Mucosa of gallbladder (tissue), 1 donor: Measurements from ENCODE around the gene ARHGAP24. TPM values are rescaled to one million over a fixed set of nuclear protein-coding genes. Genes with fewer than 3 reads are reported as not detected.
"Not testable (repeated sequence)": the region's sequence is repeated elsewhere in the genome, so short reads cannot be mapped to it uniquely, and the experiment has no call there.

Experiments used
- DNase-seq: peaks from one replicate; pipeline ENCODE4 v3.0.0-alpha.2; 2020; ENCODE audit warnings: low spot score
- total RNA-seq: library from RNA; stranded (reverse); gene quantifications from one replicate; pipeline ENCODE4 v1.2.1, GENCODE V29; 2021
- donor health status: DM: no; HTN: no; CAD: no.

Gene ARHGAP24
- total RNA-seq, 1 donor from 2014 or later, result 13.6 TPM

DNA sequence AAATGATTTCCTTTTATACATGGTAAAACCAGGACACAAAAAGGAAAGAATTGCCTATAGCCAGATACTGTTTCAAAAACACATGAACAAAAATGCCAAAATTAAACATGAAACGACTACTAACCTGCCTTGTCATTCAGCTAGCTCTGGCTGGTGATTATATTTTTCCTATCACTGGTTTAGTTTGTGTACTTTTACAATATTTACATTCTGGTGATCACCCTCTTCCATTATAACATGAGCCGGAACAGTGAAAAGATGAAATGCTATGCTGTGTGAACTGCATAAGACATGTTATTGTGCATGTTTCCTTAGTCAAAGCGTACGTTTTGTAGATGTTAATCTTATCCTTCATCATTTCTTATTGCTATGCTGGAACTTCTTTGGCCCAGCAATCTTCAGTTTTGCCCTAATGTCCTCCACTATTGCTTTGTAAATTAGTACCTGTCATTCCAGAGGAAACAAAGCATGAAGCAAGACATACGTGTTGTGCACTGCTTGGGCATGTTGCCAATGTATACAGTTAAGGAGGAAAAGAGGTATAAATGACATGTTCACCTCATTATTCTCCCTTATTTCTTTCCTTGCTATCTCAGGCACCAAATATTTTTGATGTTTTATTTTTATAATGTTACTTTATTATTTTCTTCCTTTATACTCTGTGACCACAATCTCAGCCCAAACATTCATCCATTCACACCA is 386.3 kb downstream of the ARHGAP24 start:
- no peak for DNase-seq

DNA sequence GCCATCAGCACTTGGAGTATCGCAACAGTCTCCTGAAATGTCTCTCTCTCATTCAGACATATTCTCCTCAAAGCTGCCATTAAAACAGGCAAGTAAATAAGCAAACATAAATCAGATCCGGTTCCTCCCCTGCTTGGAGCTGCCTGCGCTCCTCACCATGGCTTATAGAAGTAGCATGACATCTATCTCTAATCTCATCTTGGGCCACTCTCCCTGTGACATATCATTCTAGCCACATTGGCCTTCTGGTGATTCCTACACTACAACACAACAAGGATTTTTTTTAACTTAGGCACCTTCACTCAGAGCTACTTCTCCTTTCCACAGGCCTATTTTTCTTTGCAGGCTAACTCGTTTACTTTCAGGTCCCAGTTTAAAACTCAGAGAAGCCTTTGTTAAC is 387.9 kb downstream of the ARHGAP24 start:
- DNase-seq, result no peak

GRCh38 chr4:85864259-85865205 is 389.6 kb downstream of the ARHGAP24 start:
- DNase-seq, result no peak

- no peak for DNase-seq
These were observed 390.3 kb downstream of the ARHGAP24 start for GRCh38 chr4:85865256-85865655.

GRCh38 chr4:85866508-85866907 is 391.6 kb downstream of the ARHGAP24 start:
- DNase-seq, result no peak

DNA sequence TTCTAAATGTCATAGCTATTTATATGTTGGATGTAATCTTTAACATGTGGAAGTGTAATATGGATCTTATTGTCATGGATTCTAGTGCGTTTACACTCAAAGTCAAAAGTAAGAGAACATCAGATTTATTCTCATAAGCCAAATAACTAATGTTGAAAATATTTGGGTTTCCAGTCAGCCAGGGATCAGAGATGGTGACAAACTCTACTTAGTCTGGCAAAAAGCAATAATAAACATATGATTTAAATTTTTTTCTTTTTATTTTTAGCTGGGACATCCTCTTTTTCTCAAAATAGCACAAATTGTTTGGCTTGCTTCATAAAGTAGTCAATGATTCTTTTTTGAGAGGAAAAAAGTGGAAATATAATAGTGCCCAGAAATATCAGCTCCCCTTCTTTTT is 392.3 kb downstream of the ARHGAP24 start:
- DNase-seq, result no peak

DNA sequence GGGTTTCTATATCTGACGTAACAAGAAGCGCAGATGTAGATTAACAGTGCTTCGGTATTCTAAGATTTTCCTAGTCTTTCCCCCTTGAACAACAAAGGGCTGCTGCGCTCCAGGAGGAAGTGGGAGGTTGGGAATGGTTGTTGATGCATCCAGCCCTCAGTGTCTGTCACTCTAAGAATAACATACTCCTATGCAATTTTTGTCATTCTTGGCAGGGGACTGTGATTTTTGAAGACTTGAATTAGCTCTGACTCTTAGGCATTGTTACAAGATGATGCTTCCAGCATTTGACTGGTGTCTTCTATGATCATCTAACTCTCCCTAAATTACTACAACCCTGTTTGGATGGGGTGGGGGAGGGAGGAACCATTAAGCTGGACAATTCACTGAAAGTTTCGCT is 394.2 kb downstream of the ARHGAP24 start:
- DNase-seq, result no peak

DNA sequence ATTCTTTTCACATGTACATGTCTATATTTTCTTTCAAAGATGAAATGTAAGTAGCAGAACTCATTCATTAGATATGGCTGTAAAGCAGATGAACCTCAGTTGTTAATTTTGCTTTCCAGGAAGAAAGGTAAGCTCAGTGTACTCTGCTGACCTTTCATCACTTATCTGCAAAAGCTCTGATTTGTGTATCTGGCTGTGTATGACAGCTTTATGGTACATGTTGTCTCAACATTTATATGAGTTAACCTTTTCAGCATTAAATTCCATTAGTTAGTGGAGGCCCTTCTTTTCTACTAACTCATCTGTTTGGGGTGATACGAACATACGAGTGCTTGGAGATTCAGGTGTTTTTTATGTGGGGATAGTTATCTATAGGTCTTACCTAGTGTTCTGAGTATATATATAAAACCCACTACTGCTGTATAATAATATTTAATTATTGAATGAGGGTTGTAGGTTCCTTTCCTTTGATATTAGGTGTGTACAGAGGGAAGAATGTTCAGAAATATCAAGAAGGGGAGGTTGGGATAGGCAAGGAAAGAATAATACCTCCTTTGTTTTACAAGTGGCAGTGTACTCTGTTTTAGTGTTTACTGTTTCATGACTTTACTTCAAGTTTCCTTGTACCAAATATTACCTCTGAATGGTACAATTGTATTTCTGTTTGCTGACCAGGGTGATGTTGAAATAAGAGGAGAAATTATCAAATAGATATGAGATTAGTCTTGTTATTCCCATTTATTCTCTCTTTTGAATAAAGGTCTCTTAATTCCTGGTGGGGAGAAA is 395.5 kb downstream of the ARHGAP24 start:
- DNase-seq, result no peak

DNA sequence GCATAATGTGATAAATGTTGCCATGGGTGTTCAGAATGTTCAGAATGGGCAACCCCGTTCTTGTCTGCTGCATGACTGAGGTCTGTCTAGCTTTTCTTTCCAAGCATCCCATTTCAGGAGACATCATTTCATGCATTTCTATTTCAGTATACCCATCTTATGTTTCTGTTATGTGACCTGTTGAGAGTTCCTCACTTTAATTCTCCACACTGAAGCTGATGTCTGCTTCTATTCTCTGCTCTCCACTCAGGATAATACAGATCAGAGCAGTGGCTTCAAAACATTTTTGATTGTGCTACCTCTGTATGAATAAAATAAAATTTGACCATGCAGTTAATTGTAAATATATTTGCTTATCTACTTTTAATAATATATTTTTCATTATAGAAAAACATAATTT is 398.6 kb downstream of the ARHGAP24 start:
- DNase-seq, result no peak

DNA sequence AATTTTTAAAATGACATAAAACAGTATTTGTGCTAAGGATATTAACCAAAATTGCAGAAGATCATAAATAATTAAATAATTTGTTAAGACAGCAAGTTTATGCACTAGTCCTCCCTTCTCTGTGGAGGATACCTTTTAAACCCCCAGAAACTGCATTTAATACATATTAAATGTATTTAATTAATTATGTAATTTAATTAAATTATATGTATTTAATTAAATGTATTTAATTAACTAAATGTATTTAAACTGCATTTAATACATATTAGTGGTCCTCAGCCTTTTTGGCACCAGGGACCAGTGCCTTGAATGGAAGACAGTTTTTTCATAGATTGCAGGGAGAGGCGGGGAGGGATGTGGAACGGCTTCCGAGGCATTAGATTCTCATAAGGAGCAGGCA is 404.6 kb downstream of the ARHGAP24 start:
- DNase-seq, result no peak

DNA sequence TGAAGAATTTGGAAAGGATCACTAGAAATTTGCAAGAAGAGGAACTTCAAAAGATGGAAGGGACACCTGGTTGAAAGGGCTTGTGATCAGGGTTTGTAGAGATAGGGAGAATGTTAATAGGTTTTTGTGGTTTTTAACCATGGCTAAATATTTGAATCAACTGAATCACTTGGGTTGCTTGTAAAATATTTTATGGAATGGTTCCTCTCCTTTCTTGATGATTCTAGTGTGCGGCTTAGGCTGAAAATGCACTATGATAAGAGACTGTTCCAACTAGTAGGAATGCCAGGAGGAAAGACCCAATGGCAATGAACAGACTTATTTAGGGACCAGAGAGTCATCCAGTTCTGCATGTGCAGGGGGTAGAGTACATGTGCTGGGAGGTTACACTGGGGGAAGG is 408.2 kb downstream of the ARHGAP24 start:
- no peak for DNase-seq

DNA sequence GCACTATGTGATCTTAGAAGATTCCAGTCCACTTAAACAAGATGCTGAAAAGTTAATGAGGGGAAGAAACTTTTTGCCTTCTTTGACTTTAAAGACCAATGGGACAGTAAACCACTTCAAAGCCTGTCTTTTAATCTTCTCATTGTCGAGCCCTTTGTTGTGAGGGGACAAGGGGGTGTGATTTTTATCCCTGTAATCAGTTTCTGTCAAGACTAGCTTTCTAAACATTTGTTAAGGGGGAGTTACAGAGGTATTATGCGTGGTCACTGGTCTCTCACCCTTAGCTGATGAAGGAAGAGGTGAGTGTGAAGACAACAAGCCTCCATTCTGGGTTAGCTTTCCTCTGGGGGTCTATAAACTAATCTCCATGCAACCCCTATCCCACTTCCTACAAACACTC is 409.3 kb downstream of the ARHGAP24 start:
- DNase-seq, result no peak

DNA sequence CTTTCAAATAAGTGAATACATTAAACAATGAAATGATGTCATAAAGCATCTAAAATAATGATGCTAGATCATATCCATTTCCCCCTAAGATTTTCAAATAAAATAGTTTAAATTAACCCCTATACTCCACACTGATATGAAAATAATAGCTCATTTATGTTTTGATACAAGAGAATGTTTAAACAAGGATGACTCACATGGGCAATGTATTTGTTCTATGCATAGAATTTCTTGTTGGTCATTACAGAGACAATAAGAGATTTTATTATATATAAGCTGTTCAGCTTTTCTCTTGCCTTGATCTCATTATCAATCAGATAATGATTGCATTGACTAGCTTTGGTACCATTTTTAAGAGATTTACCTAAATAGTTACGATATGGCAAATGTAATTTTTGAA is 411.7 kb downstream of the ARHGAP24 start:
- DNase-seq, result no peak

DNA sequence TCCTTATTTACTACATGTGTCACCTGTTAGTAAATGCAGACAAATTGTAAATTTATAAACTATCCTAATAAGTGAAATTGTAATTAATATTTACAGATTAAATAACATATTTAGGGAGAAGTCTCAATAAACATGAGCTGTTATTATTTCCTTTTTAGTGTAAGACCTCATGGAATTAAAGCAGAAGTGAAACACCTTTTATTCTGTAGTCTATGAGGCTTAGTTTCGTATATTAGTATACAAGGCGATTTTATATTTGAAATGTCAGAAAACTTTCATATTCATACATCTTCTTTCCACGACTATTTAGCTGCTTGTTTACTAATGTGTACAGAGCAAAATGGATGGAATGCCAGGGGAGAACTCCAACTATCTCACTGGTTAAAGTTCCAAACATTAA is 414.4 kb downstream of the ARHGAP24 start:
- DNase-seq, result no peak

DNA sequence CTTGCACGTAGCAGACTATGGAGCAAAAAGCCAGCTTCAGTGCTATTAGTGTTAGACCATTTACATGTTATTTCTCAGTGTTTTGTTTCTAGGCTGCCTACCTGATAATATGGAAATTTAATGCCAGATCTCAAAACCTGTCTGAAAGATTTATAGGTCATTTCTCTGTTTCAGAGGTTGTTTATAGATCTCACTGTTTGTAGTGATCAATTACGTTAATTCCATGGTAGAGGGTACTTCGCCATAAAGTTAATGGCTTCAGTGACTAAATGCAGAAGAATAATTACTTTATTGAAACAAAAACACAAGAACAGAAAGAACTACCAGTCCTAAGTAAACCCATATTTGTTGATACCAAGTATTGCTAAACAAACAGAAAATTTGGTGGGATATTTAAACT is 420.8 kb downstream of the ARHGAP24 start:
- no peak for DNase-seq

GRCh38 chr4:85898231-85898630 is 423.3 kb downstream of the ARHGAP24 start:
- DNase-seq, result no peak

DNA sequence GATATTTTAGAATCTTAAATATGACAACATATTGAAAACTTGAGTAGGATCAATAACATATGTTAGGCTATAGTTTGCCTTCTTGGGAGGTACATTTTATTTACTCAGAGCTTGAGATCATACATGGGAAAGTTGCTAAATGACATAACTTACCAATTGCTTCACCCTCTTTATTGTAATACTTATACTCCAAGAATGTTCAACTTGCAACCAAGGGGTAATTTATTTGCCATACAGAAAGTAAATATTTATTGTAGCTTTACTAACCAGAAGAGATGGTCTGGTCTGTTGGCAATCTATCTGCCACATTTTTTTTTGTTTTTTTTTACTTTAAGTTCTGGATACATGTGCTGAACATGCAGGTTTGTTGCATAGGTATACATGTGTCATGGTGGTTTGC is 426.6 kb downstream of the ARHGAP24 start:
- DNase-seq, result no peak

GRCh38 chr4:85902647-85903046 is 427.7 kb downstream of the ARHGAP24 start:
- not testable (repeated sequence) for DNase-seq

DNA sequence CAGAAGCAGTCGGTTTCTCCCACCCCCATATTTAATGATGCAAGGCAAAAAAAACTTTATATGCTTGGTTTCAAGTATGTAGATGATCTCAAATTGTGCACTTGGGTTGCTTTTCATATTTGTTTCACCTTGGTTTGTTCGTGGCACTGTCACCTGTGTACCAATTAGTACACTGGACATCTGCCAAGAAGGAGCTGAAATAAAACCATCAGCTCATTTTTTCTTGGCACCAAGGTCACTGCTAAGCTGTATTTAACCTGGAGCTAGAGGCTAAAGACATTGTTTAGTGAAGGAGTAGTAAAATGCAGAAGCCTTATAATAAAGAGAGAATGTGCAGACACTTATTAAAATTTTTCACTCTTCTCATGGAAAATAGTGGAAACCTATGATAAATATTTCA is 430.8 kb downstream of the ARHGAP24 start:
- no peak for DNase-seq

- DNase-seq, result no peak
These were observed 432.1 kb downstream of the ARHGAP24 start for GRCh38 chr4:85907001-85907400.

DNA sequence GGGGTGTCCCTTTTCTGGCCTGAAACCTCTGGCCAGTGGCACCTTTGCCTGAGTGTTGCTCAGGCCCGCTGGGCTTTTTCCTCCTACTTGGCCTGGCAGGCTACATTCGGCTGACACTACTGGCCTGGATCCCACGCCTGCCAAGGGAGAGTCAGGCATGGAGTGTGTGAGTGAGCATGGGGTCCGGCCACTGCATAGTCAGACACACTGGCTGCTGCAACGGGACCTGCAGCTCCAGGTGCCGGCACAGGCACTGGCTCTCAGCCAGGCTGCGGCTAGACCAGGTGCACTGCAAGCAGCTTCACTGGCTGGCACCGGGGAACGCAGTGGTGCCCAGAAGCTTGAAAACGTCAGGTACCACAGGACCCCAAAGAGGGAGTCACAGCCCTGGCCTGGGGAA is 434.9 kb downstream of the ARHGAP24 start:
- DNase-seq, result no peak

GRCh38 chr4:85910985-85911384 is 436.0 kb downstream of the ARHGAP24 start:
- DNase-seq, result no peak
